Breast epithelium (tissue), 3 donors: Measurements from ENCODE around the gene RAP1GAP2.

Experiments used
- CTCF ChIP-seq, 3 donors: fragments of 450-650 bp; IDR thresholded peaks; one replicate each; pipeline ENCODE4 v1.5.1; 2016 to 2017; ENCODE audit warnings: antibody characterized with exemption in 3 of 3, mild to moderate bottlenecking in 3 of 3, moderate library complexity in 3 of 3
- POLR2A ChIP-seq: fragments of 450-650 bp; IDR thresholded peaks from one replicate; pipeline ENCODE4 v1.6.1; 2016; ENCODE audit warnings: antibody characterized with exemption, mild to moderate bottlenecking, moderate library complexity
- POLR2AphosphoS5 ChIP-seq, 3 donors: sonication (generic); formaldehyde crosslinking; IDR thresholded peaks; one replicate each; pipeline ENCODE4 v1.6.1; 2017; ENCODE audit warnings: antibody characterized with exemption in 3 of 3

GRCh38 chr17:2948721-2949468 lies 152.7 kb downstream of the RAP1GAP2 start:
- TF ChIP-seq CTCF (IDR thresholded peaks at IDR 0.05) (no peak), POLR2AphosphoS5 (IDR thresholded peaks at IDR 0.05) (no peak), POLR2A (no peak)
